Retina (tissue), 1 donor: Measurements from ENCODE around the gene TIFAB.

Experiments
- DNase-seq: peaks from one replicate; pipeline ENCODE4 v3.0.0-alpha.2; 2016

TIFAB gene

GRCh38 chr5:135441350-135441831, 10.8 kb downstream of the TIFAB start:
- DNase-seq = no peak

DNA sequence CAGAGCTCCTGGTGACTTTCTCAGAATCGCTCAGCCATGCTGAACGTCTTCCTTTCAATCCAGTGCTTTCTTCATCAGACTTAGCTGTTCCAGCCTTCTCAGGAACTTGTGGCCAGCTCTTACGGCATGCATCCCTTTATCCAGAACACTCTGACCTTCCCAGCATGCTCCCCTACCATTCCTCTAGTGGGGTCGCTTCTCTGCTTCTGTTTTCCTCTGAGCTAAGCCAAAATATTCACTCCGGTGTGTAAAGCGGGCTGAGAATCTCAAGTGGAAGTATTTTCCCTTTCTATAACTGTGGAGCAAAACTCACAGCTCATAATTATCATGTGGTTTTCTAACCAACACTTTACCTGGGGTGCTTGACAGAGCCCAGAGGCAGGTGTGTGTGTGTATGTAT, 11.2 kb downstream of the TIFAB start:
- DNase-seq = no peak

- DNase-seq = no peak
These were observed 12.6 kb downstream of the TIFAB start for GRCh38 chr5:135439231-135440205.

- no peak for DNase-seq
These were observed 13.4 kb downstream of the TIFAB start for GRCh38 chr5:135438636-135439221.

- DNase-seq = no peak
These were observed 14.2 kb downstream of the TIFAB start for GRCh38 chr5:135437796-135438560.

GRCh38 chr5:135437422-135437795, 14.7 kb downstream of the TIFAB start:
- no peak for DNase-seq

GRCh38 chr5:135436951-135437418, 15.2 kb downstream of the TIFAB start:
- no peak for DNase-seq

DNA sequence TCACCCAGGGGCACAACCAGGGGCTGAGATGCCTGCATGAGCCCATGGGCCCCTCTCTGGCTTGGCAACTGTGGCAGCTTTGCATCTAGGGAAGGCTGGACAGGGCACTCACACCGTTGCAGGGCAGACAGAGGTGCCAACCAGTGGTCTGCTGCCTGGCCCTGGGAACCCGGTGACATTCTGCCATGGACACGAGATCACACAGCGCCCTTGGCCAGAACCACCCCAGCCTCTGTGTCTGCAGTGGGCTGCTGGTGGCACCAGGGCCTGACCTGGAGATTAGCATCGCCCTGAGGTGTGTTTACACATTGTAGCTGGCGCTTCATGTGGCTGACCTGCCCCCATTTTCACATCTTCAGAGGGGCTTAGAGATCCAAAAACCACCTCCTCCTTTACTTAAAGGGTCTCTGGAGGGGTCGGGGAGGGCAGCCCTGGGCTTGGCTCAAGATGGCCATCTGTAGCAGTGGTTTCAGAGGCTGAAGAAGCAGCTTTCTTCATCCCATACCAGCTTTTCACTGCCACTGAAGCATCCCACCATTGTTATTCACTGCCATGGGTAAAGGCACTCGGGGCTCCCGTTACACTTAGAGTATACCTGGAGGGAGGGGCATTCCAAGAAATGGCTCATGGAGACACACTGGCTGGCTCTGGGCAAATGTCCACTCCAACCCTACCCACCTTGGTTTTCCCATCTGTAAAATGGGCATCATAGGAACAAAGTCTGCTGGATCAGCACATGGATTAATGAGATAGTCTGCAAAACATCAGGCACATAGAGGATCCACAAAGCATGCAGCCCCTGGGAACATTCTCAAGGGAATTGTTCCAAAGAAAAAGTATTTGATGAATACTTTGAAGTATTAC, 16.5 kb downstream of the TIFAB start:
- DNase-seq = no peak

- no peak for DNase-seq
These were observed 17.3 kb downstream of the TIFAB start for GRCh38 chr5:135434591-135435466.

- DNase-seq = no peak
These were observed 18.3 kb downstream of the TIFAB start for GRCh38 chr5:135433681-135434426.

DNA sequence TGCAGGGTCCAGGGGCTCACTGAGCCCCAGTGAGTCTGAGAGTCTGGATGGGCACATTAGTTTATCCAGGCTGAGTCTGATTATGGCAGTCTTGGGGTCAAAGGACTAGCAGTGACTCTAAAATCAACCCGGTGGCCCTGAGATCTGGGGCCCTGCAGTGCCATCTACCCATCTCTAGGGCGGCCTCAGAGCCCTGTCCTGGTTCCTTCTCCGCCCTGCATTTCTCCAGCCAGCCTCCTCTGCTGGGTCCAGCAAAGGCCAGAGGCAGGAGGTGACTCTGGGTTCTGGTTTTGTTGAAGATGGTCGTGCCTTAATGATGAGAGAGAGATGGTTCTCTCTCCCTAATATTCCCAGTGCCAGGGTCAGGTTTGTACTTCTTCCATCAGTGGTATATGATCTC, 20.0 kb downstream of the TIFAB start:
- DNase-seq = no peak

- DNase-seq = no peak
These were observed 22.1 kb downstream of the TIFAB start for GRCh38 chr5:135430135-135430437.

GRCh38 chr5:135429301-135430134, 22.6 kb downstream of the TIFAB start:
- DNase-seq = no peak

DNA sequence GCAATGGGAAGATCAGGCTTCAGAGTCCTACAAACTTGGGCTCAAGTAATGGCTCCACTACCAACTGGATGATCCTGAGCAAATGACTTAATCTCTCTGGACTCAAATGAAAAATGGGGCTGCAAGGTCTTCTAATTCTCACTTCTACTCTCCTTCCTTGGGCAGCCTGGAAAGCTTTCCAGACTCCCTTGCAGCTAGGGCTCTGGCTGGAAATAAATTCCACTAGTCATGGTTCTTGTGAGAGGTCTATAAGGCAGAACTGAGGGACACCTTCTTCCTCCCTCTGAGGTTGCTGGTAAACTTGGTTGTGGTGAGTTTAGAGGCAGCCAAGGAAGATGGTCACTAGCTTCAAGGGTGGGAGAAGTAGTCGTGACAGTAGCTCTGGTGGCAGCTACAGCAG, 23.6 kb downstream of the TIFAB start:
- no peak for DNase-seq

- DNase-seq = no peak
These were observed 25.8 kb downstream of the TIFAB start for GRCh38 chr5:135426102-135427082.

DNA sequence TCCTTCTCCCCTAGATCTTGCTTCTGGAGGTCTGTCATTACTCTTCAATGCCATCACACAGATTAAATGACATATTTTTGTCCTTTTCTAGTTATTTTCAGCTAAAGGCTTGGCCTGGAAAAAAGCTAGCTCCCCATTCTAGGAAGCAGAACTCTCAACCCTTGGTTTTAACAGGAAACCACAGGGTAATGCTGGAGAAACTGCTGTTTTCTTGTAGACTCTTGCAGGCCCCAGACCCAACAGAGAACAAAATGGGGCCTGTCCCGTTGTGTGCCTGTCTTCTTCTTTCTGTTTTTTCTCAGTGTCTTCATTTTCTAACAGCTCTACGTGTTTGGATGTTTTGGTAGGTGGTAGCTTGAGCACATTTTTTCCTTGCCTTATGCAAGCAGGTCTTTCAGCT, 26.5 kb downstream of the TIFAB start:
- no peak for DNase-seq

- DNase-seq = no peak
These were observed 28.3 kb downstream of the TIFAB start for GRCh38 chr5:135423846-135424168.

DNA sequence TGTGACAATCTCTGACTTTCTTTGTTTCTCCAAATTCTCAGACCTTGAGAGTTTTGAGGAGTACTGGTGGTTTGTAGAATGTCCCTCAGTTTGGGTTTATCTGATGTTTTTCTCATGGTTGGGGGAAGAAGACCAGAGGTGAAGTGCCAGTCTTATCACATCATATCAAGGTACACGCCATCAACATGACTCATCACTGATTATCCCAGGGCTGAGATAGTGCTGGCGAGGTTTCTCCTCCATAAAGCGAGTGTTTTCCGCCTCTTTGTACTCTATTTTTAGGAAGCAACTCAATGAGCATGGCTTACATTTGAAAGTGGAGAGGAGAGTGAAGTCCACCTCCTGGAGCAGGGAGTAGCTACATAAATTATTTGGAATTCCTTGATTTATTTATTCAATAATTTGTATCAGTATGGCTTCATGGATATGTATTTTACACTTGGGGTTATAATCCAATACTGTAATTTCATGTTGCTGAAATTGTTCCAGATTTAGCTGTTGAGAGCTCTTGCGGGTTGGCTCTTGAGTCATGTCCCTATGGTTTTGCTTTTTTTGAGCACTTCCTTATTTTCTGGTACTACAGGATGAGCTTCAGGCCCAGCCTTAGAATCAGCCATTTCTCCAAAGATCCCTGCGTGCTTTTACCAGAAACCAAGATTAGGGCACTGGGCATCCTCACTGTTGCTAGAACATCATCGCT, 28.9 kb downstream of the TIFAB start:
- DNase-seq = no peak
